HG02610 (cell line): ENCODE measurements around the gene ENPP6.
A peak's percentile ranks its signal among the peaks of the same experiment; 100 is the strongest.

ENCODE experiments used
- ATAC-seq: cut with Tn5 transposase; IDR thresholded peaks from one replicate; pipeline ENCODE4 v1.9.1; 2021; ENCODE audit warnings: mild to moderate bottlenecking, moderate library complexity; ENCODE audit not compliant: unreplicated experiment

The ENPP6 gene

GRCh38 chr4:184217634-184218033 is at the start of gene ENPP6:
TSS of gene ENPP6 (minus strand) at chr4:184217873. CDS start at chr4:184217819, 54 bp downstream.
- no peak for ATAC-seq

GRCh38 chr4:184267206-184267608 is 49.5 kb upstream of the ENPP6 start:
- ATAC-seq = no peak

- peak; percentile 37 for ATAC-seq
Measured at GRCh38 chr4:184265546-184266351, 48.1 kb upstream of the ENPP6 start.

- ATAC-seq = peak; percentile 24
Measured at GRCh38 chr4:184263910-184264732, 46.4 kb upstream of the ENPP6 start.

- no peak for ATAC-seq
Measured at GRCh38 chr4:184263461-184263860, 45.8 kb upstream of the ENPP6 start.

GRCh38 chr4:184262901-184263300 is 45.2 kb upstream of the ENPP6 start:
- ATAC-seq = no peak

GRCh38 chr4:184261246-184261645 is 43.6 kb upstream of the ENPP6 start:
- no peak for ATAC-seq

GRCh38 chr4:184259866-184260265 is 42.2 kb upstream of the ENPP6 start:
- ATAC-seq = no peak

- ATAC-seq = no peak
Measured at GRCh38 chr4:184259081-184259480, 41.4 kb upstream of the ENPP6 start.

- no peak for ATAC-seq
Measured at GRCh38 chr4:184255871-184256642, 38.4 kb upstream of the ENPP6 start.

GRCh38 chr4:184255361-184255760 is 37.7 kb upstream of the ENPP6 start:
- no peak for ATAC-seq

- no peak for ATAC-seq
Measured at GRCh38 chr4:184253072-184253420, 35.4 kb upstream of the ENPP6 start.

GRCh38 chr4:184252136-184253071 is 34.7 kb upstream of the ENPP6 start:
- ATAC-seq = no peak

- no peak for ATAC-seq
Measured at GRCh38 chr4:184251670-184251980, 34.0 kb upstream of the ENPP6 start.

GRCh38 chr4:184250795-184251669 is 33.4 kb upstream of the ENPP6 start:
- peak; percentile 68 for ATAC-seq

GRCh38 chr4:184248216-184248615 is 30.5 kb upstream of the ENPP6 start:
- ATAC-seq = no peak

GRCh38 chr4:184247421-184247820 is 29.7 kb upstream of the ENPP6 start:
- ATAC-seq = no peak

GRCh38 chr4:184246426-184246825 is 28.8 kb upstream of the ENPP6 start:
- no peak for ATAC-seq

GRCh38 chr4:184238072-184238745 is 20.5 kb upstream of the ENPP6 start:
- ATAC-seq = no peak
